GM23338 (cell line): ENCODE results near the gene SORBS1. TPM values are rescaled to one million over a fixed set of nuclear protein-coding genes. Genes with fewer than 3 reads are reported as not detected.

ENCODE experiments used
- ATAC-seq: fragments of 200-7000 bp; cut with Tn5 transposase; 3 replicates; pipeline ENCODE4 v1.9.1; 2020
- DNase-seq: peaks from one replicate; pipeline ENCODE4 v3.0.0-alpha.2; 2015; ENCODE audit warnings: low spot score
- H2AFZ ChIP-seq: fragments of 200-600 bp; sonication (generic); 2 replicates; pipeline ENCODE4 v1.8.0; 2016; ENCODE audit warnings: antibody characterized with exemption, mild to moderate bottlenecking, moderate library complexity
- H3F3A ChIP-seq: fragments of 200-600 bp; sonication (generic); replicated peaks from 2 replicates; pipeline ENCODE4 v1.8.0; 2017; ENCODE audit warnings: antibody characterized with exemption, mixed run types, low read depth
- H3K27ac ChIP-seq: fragments of 200-600 bp; sonication (generic); 2 replicates; pipeline ENCODE4 v1.6.1; 2016; ENCODE audit warnings: low read depth
- H3K27me3 ChIP-seq: fragments of 200-600 bp; sonication (generic); 2 replicates; pipeline ENCODE4 v1.8.0; 2016; ENCODE audit warnings: mild to moderate bottlenecking, mixed run types, moderate library complexity; ENCODE audit not compliant: insufficient read depth
- H3K36me3 ChIP-seq: fragments of 200-600 bp; sonication (generic); 2 replicates; pipeline ENCODE4 v1.8.0; 2016; ENCODE audit warnings: mild to moderate bottlenecking; ENCODE audit not compliant: insufficient read depth
- H3K4me1 ChIP-seq: fragments of 200-600 bp; sonication (generic); 2 replicates; pipeline ENCODE4 v1.8.0; 2016; ENCODE audit warnings: mild to moderate bottlenecking, moderate library complexity; ENCODE audit not compliant: insufficient read depth
- H3K4me2 ChIP-seq: fragments of 200-600 bp; sonication (generic); 2 replicates; pipeline ENCODE4 v1.7.1; 2017; ENCODE audit warnings: mixed run types
- H3K4me3 ChIP-seq: fragments of 200-600 bp; sonication (generic); 2 replicates; pipeline ENCODE4 v1.6.1; 2016; ENCODE audit warnings: mixed run types
- H3K79me2 ChIP-seq: fragments of 200-600 bp; sonication (generic); replicated peaks from 2 replicates; pipeline ENCODE4 v1.8.0; 2017; ENCODE audit warnings: mild to moderate bottlenecking; ENCODE audit not compliant: insufficient read depth
- H3K9me2 ChIP-seq: fragments of 200-600 bp; sonication (generic); 2 replicates; pipeline ENCODE4 v1.8.0; 2017; ENCODE audit not compliant: insufficient read depth
- H4K20me1 ChIP-seq: fragments of 200-600 bp; sonication (generic); replicated peaks from 2 replicates; pipeline ENCODE4 v1.8.0; 2017; ENCODE audit warnings: mild to moderate bottlenecking; ENCODE audit not compliant: insufficient read depth
- H3K27ac Mint-ChIP-seq: 2 replicates; pipeline ENCODE4 v1.8.0; 2020; ENCODE audit warnings: inconsistent platforms, mild to moderate bottlenecking, moderate library complexity, mixed read lengths
- H3K27me3 Mint-ChIP-seq: 3 replicates; pipeline ENCODE4 v1.8.0; 2022; ENCODE audit warnings: low read depth, mild to moderate bottlenecking, moderate library complexity, mixed read lengths, inconsistent platforms; ENCODE audit not compliant: insufficient read depth, poor library complexity
- H3K36me3 Mint-ChIP-seq: 3 replicates; pipeline ENCODE4 v1.8.0; 2021; ENCODE audit warnings: low read depth, mild to moderate bottlenecking, inconsistent platforms, moderate library complexity, mixed read lengths
- H3K4me1 Mint-ChIP-seq: 3 replicates; pipeline ENCODE4 v1.8.0; 2020; ENCODE audit warnings: mild to moderate bottlenecking, inconsistent platforms, mixed read lengths
- H3K4me3 Mint-ChIP-seq: 3 replicates; pipeline ENCODE4 v1.8.0; 2021; ENCODE audit warnings: moderate library complexity, mild to moderate bottlenecking, inconsistent platforms, mixed read lengths
- H3K9me3 Mint-ChIP-seq: 3 replicates; pipeline ENCODE4 v1.8.0; 2020; ENCODE audit warnings: moderate library complexity, mild to moderate bottlenecking, inconsistent platforms, mixed read lengths
- CREB1 ChIP-seq: fragments of 250-450 bp; sonication (Bioruptor Pico); IDR thresholded peaks from 2 replicates; pipeline ENCODE4 v1.5.0; 2020; ENCODE audit warnings: low read depth, mild to moderate bottlenecking, moderate library complexity
- CTCF ChIP-seq, 2 experiments: fragments of 200-600 bp in 1 of 2; sonication (generic) in 1 of 2; conservative IDR thresholded peaks; 2 replicates each; pipeline versions ENCODE4 v1.5.1 to v1.6.1; 2016 to 2017; ENCODE audit warnings: antibody characterized with exemption in 2 of 2, low read depth in 2 of 2, mild to moderate bottlenecking in 2 of 2, moderate library complexity in 1 of 2
- EZH2 ChIP-seq: fragments of 200-600 bp; sonication (generic); IDR thresholded peaks from one replicate; pipeline ENCODE4 v1.8.0; 2017; ENCODE audit warnings: antibody characterized with exemption, mild to moderate bottlenecking, low read depth; ENCODE audit not compliant: unreplicated experiment
- EZH2phosphoT487 ChIP-seq: fragments of 200-600 bp; sonication (generic); IDR thresholded peaks from one replicate; pipeline ENCODE4 v1.8.1; 2018; ENCODE audit warnings: antibody characterized with exemption; ENCODE audit not compliant: unreplicated experiment
- JUNB ChIP-seq: IDR thresholded peaks from one replicate; pipeline ENCODE4 v1.6.1; 2016; ENCODE audit warnings: antibody characterized with exemption; ENCODE audit not compliant: unreplicated experiment
- NANOG ChIP-seq: IDR thresholded peaks from 2 replicates; pipeline ENCODE4 v1.6.1; 2016; ENCODE audit warnings: antibody characterized with exemption, borderline replicate concordance
- POLR2AphosphoS5 ChIP-seq: IDR thresholded peaks from 2 replicates; pipeline ENCODE4 v1.6.1; 2016; ENCODE audit warnings: antibody characterized with exemption, low read depth
- REST ChIP-seq: IDR thresholded peaks from one replicate; pipeline ENCODE4 v1.6.1; 2018; ENCODE audit warnings: antibody characterized with exemption; ENCODE audit not compliant: unreplicated experiment
- STAT1 ChIP-seq: IDR thresholded peaks from one replicate; pipeline ENCODE4 v1.6.1; 2016; ENCODE audit warnings: antibody characterized with exemption; ENCODE audit not compliant: unreplicated experiment
- ZNF114 ChIP-seq: fragments of 250-450 bp; sonication (Bioruptor Pico); IDR thresholded peaks from 2 replicates; pipeline ENCODE4 v1.5.0; 2020; ENCODE audit warnings: mild to moderate bottlenecking, moderate library complexity
- ZNF331 ChIP-seq: fragments of 250-450 bp; sonication (Bioruptor Pico); IDR thresholded peaks from 2 replicates; pipeline ENCODE4 v1.5.0; 2020; ENCODE audit warnings: low read depth, mild to moderate bottlenecking, moderate library complexity
- ZNF462 ChIP-seq: fragments of 250-450 bp; sonication (Bioruptor Pico); IDR thresholded peaks from 2 replicates; pipeline ENCODE4 v1.5.0; 2020; ENCODE audit warnings: mild to moderate bottlenecking, moderate library complexity
- polyA plus RNA-seq: library from polyadenylated mRNA; unstranded; fragments of >200 nt; fragmentation: Nextera tagmentation; extraction: Ambion mirVana; gene quantifications from 2 replicates; pipeline ENCODE4 v1.2.1, GENCODE V29; 2016
- total RNA-seq: library from RNA; depleted of rRNA; stranded (reverse); fragments of >200 nt; shearing (Covaris generic); gene quantifications from 2 replicates; pipeline ENCODE4 v1.2.3, GENCODE V29; 2014
- TF ChIP-seq, protein P1 (sequence below): IDR thresholded peaks from 2 replicates; pipeline ENCODE4 v1.6.1; 2016; ENCODE audit warnings: antibody characterized with exemption

The SORBS1 gene
- total and polyA plus RNA-seq, 2 experiments from 2014 or later, result 47.7 to 51.5 TPM

- Histone ChIP-seq H3K9me2 (0 out of 2 replicates have a peak, but pooled peaks cover 6% of the 10 kb centered on the region), H4K20me1 (peaks cover 4% of the 10 kb centered on the region; the same call in 1 of the 2 replicates), H3K4me1 (no peaks in the 10 kb centered on the region), H3K27ac (no peak overlapping the region), H3K27me3 (no peaks in the 10 kb centered on the region), H3K36me3 (peaks cover 13% of the 10 kb centered on the region; the same call in 1 of the 2 replicates), H3K4me2 (no peak overlapping the region), H2AFZ (no peak overlapping the region), H3K79me2 (no peaks in the 10 kb centered on the region), H3F3A (no peaks in the 10 kb centered on the region), H3K4me3 (no peak overlapping the region)
- no peaks in the 10 kb centered on the region for H3K27me3 Mint-ChIP-seq
- no peak overlapping the region for H3K27ac Mint-ChIP-seq
- H3K4me3 Mint-ChIP-seq, result no peak overlapping the region
- H3K9me3 Mint-ChIP-seq, result no peaks in the 10 kb centered on the region
- TF ChIP-seq EZH2 (no peak), STAT1 (no peak), JUNB (no peak), CTCF (conservative IDR thresholded peaks at IDR 0.05; ENCODE audit: low read depth in 2 of 2) (no peak), ZNF331 (CRISPR knock-in tag) (no peak), CREB1 (CRISPR knock-in tag) (no peak), ZNF114 (no peak), REST (no peak), NANOG (no peak), ZNF462 (CRISPR knock-in tag) (no peak), POLR2AphosphoS5 (no peak), EZH2phosphoT487 (no peak)
- TF ChIP-seq, protein P1, sequence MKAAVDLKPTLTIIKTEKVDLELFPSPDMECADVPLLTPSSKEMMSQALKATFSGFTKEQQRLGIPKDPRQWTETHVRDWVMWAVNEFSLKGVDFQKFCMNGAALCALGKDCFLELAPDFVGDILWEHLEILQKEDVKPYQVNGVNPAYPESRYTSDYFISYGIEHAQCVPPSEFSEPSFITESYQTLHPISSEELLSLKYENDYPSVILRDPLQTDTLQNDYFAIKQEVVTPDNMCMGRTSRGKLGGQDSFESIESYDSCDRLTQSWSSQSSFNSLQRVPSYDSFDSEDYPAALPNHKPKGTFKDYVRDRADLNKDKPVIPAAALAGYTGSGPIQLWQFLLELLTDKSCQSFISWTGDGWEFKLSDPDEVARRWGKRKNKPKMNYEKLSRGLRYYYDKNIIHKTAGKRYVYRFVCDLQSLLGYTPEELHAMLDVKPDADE, result no peak
- no peak for ATAC-seq
- peaks cover 17% of the 10 kb centered on the region; the same call in 2 of the 3 replicates for H3K4me1 Mint-ChIP-seq
- H3K36me3 Mint-ChIP-seq, result peaks cover 23% of the 10 kb centered on the region
- DNase-seq, result no peak
These were observed 165.2 kb downstream of the SORBS1 start for GRCh38 chr10:95395947-95396449.
